ENCODE measurements around the gene DOCK2.
A peak's percentile ranks its signal among the peaks of the same experiment; 100 is the strongest.

Gene DOCK2

DNA sequence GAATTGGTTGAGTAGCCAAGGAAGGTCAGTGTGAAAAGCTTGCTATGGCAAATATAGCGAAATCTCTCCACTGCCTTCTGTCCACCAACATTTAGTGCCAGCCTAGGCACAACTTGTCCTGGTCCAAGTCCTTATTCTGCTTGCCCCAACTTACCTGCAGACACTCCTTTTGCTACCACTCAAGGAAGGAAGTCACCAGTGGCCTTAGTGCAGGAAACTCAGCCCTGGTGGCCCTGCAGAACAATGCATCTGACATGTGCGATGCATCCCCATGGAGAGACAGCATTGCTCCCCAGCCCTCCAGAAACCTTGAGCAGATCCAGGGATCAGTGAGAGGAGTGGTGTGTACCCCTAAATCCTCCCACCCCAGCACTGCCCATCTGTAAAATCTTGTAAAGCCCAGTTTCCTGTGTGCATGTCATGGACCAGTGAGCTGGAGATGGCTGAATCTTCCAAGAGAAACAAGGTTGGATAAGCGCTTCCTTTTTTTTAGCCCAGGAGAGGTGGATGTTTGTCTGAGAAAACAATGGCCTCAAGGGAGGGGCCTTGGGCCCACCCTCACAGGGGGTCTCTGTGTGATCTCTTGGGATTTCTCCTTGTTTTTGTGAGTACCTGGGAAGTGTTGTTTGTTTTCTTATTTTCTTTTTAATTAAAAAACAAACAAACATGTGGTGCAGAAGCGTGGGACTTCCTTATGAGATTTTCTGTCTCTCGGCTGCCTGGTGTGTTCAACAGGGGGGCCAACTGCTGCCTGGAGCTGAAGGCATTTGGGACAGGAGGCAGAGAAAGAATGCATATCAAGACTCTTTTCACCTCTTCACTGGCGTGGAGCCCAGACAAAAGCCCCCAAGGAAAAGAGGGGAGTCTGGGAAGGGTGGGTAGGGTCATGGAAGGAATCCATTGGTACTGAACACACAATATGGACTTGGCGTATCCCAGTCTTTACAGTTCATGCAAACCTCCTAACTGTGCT, 472.3 kb downstream of the DOCK2 start:
- DNase-seq = no peak

- DNase-seq = no peak
These were observed 473.5 kb downstream of the DOCK2 start for GRCh38 chr5:170110403-170111087.

DNA sequence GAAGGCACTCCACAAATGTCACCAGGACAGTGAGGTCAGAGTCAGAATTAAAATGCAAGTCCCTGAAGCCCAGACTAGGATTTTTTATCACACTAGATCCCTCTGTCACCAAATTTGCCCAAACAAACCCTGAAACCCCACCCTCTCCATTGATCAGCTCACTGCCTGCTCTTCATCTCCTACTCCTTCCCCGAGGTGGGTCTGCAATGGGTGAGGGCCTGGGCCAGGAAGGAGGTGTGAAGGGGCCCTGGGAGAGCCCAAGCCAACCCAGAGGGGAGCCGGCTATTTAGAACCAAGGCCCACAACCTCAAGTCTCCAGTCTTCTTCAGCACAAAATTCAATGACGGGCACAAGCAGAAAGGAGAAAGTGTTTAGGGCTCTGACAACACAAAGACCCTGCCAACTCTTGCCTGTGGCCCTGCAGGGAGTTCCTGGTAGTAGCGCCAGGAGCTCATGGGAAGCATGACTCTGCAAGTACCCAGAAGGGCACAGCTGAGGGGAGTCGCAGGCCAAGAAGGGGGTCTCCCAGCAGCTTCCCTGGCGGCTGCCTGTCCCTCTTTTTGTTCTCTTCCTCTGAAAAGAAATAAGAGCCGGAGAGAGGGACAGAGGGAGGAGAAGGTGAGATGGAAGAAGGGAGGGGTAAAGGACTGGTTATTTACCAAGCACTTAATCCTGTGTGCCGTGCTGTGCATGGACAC, 474.2 kb downstream of the DOCK2 start:
- no peak for DNase-seq

- DNase-seq = no peak
These were observed 475.9 kb downstream of the DOCK2 start for GRCh38 chr5:170112876-170113521.

GRCh38 chr5:170113522-170113900, 476.4 kb downstream of the DOCK2 start:
- no peak for DNase-seq

- DNase-seq = no peak
These were observed 477.2 kb downstream of the DOCK2 start for GRCh38 chr5:170114271-170114670.

GRCh38 chr5:170115925-170116324, 478.9 kb downstream of the DOCK2 start:
- no peak for DNase-seq

GRCh38 chr5:170117736-170118135, 480.7 kb downstream of the DOCK2 start:
- DNase-seq = no peak

DNA sequence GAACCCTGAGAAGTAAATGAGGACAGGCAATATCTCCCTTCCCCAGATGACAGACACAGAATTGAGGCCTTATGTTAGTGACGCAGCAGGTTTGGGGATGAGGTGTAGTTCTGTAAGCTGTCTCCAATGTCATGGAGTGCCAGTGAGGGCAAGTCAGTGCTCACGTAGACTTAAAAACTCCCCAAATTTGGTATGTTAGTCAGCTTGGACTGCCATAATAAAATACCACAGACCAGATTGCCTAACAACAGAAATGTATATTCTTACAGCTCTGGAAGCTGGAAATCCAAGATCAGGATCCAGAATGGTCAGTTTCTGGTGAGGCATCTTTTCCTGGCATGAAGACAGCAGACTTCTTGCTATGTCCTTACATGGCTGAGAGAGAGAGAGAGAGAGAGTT, 483.5 kb downstream of the DOCK2 start:
- DNase-seq = no peak

DNA sequence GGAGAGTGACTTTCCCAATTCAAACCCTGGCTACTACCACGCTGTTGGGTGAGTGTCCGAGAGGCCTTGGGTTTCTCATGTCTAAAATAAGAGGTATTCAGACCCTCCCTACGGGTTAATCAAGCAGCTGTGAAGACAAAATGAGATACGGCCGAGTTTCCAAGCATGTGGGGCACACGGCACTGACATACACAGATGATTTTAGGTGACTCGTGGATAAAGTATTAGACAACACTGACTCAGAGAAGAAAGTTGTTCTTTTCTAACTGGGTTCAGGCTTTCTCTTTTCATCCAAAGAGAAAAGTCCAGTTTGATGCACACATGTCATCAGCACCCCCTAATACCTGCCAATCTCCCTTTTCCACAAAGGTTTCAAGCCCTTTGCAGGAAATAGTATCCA, 484.2 kb downstream of the DOCK2 start:
- peak; percentile 28 for DNase-seq

GRCh38 chr5:170126061-170126460, 489.0 kb downstream of the DOCK2 start:
- no peak for DNase-seq

DNA sequence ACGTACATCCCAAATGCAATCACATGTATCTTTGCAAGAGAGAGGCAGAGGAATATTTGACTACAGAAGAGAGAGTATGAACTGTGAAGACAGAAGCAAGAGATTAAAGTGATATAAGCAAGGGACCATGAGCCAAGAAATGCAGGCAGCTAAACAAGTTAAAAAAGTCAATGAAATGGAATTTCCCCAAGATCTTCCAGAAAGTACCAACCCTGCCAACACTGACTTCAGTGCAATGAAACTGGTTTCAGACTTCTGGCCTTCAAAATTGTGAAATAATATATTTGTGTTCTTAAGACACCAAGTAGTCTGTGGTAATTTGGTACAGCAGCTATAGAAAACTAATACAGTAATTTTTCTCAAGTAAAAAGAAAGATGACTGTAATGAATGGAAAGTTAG, 489.6 kb downstream of the DOCK2 start:
- no peak for DNase-seq

DNA sequence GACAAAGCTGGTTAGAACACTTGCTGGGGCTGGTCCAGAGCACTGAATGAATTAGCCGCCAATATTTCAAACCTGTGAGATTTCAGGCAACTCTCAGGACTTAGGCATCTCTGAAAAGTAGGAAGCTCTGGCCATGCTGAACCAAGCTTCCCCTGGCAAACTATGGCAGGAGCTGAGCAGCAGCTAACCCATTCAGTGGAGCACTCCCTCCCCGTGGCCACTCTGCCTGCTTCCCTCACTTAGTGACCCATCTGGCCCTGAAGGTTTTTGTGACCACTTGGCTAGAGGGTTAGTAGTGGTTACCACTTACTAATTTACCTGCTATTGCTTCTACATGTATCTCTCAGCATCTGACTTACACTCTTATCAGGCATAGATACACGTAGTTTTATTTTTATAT, 494.2 kb downstream of the DOCK2 start:
- no peak for DNase-seq

DNA sequence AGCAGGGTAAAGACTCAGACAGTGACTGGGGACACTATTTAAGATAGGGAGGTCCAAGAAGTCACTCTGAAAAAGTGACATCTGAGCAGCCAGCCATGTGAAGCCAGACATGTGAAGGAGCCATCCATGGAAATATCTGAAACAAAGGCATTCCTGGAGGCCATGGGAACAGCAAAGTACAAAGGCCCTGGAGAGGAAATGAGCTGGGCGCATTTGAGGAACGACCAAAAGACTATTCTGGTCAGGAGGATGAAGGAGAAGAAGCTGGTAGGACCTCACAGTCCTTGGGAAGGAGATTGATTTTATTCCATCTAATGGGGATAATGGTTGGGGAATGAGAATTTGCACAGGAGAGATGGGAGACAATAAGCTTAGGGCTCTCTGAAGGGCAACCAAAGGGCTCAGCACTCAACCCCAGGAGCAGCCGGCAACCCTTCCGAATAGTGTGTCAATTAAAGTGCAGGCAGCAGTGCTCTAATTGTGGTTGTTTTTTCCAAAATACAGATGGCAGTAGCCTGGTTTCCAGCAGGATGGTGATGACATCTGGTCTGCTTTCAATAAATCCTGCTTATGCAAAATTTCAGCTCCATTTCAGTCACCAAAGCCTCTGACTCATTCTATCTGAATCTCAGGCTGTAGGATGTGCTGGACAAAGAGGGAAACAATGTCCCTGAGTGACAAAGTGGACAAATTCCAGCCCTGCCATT, 495.3 kb downstream of the DOCK2 start:
- DNase-seq = peak; percentile 21

All from kidney glomerular epithelial cell (primary cell).